K562 (cell line): ENCODE measurements around the gene ZNF513. TPM values are rescaled to one million over a fixed set of nuclear protein-coding genes. Genes with fewer than 3 reads are reported as not detected.
A peak's percentile ranks its signal among the peaks of the same experiment; 100 is the strongest.

Experiments used
- BRD4 ChIP-seq: fragments of 200-600 bp; sonication (generic); IDR thresholded peaks from 2 replicates; pipeline ENCODE4 v1.6.1; 2017; ENCODE audit warnings: inconsistent platforms
- CBX3 ChIP-seq, 2 experiments: IDR thresholded peaks; 1 replicate in 1 of 2; 2 replicates in 1 of 2; pipeline ENCODE4 v1.6.1; 2012; ENCODE audit warnings: inconsistent platforms in 2 of 2, low read length in 2 of 2, borderline replicate concordance in 1 of 2, control low read depth in 1 of 2
- FOXM1 ChIP-seq, 2 experiments: fragments of 450-650 bp in 1 of 2; sonication (generic) in 1 of 2; formaldehyde crosslinking in 1 of 2; IDR thresholded peaks; 2 replicates each; pipeline versions ENCODE4 v1.6.1 to v1.9.0; 2017 to 2022; ENCODE audit warnings: low read depth in 2 of 2, mild to moderate bottlenecking in 2 of 2, missing genetic modification reagents in 1 of 2, moderate library complexity in 1 of 2
- GABPA ChIP-seq: fragments of 200-800 bp; sonication (Bioruptor generic); conservative IDR thresholded peaks from 2 replicates; pipeline ENCODE4 v1.6.1; 2016; ENCODE audit warnings: low read depth, missing genetic modification characterization, missing compliant biosample characterization
- JUND ChIP-seq, 2 experiments: IDR thresholded peaks; 2 replicates in 1 of 2; 3 replicates in 1 of 2; pipeline ENCODE4 v1.6.1; 2011; ENCODE audit warnings: borderline replicate concordance in 2 of 2, low read depth in 2 of 2, low read length in 2 of 2, improper control_type of control experiment in 1 of 2, missing biosample characterization in 1 of 2, missing genetic modification characterization in 1 of 2, missing genetic modification reagents in 1 of 2
- MYC ChIP-seq, 2 experiments: fragments of 250-450 bp in 1 of 2; sonication (Bioruptor Pico) in 1 of 2; IDR thresholded peaks; 2 replicates each; pipeline versions ENCODE4 v1.5.1 to v1.6.1; 2012 to 2021; ENCODE audit warnings: low read depth in 2 of 2, borderline replicate concordance in 1 of 2, improper control_type of control experiment in 1 of 2, low read length in 1 of 2, mild to moderate bottlenecking in 1 of 2, moderate library complexity in 1 of 2
- NFE2 ChIP-seq: IDR thresholded peaks from 2 replicates; pipeline ENCODE4 v1.6.1; 2014; ENCODE audit warnings: antibody characterized with exemption, low read depth
- NFIC ChIP-seq: fragments of 450-650 bp; IDR thresholded peaks from 2 replicates; pipeline ENCODE4 v1.6.1; 2017; ENCODE audit warnings: mild to moderate bottlenecking, inconsistent platforms
- NFXL1 ChIP-seq: fragments of 450-650 bp; formaldehyde crosslinking; IDR thresholded peaks from 2 replicates; pipeline ENCODE4 v1.4.0; 2021; ENCODE audit warnings: mild to moderate bottlenecking
- PCBP1 ChIP-seq: fragments of 200-400 bp; formaldehyde crosslinking; IDR thresholded peaks from 2 replicates; pipeline ENCODE4 v1.6.1; 2018; ENCODE audit warnings: mild to moderate bottlenecking, low read depth, low read length; ENCODE audit not compliant: poor library complexity, severe bottlenecking
- SAP30 ChIP-seq: fragments of 200-600 bp; sonication (generic); IDR thresholded peaks from 2 replicates; pipeline ENCODE4 v1.6.1; 2012; ENCODE audit warnings: borderline replicate concordance, low read depth, mild to moderate bottlenecking, moderate library complexity, low read length, control low read depth, inconsistent platforms; ENCODE audit not compliant: insufficient read depth, poor library complexity, severe bottlenecking
- SOX6 ChIP-seq: fragments of 450-650 bp; IDR thresholded peaks from 2 replicates; pipeline ENCODE4 v1.6.1; 2014; ENCODE audit warnings: mild to moderate bottlenecking
- ZNF589 ChIP-seq: fragments of 200-800 bp; sonication (Bioruptor generic); IDR thresholded peaks from 2 replicates; pipeline ENCODE4 v1.6.1; 2016; ENCODE audit warnings: low read depth, missing genetic modification characterization, missing compliant biosample characterization
- polyA plus RNA-seq, 8 experiments: library from polyadenylated mRNA; depleted of rRNA in 4 of 8; stranded (reverse) in 5 of 8; unstranded in 3 of 8; fragments of >200 nt; fragmentation: Nextera tagmentation in 2 of 8; fragmentation: Illumina TruSeq in 1 of 8; extraction: Ambion mirVana in 2 of 8; extraction: Trizol in 1 of 8; gene quantifications; 2 replicates each; pipeline versions ENCODE4 v1.2.1 to v1.2.3, GENCODE V29; 2011 to 2014; ENCODE audit warnings: inconsistent platforms in 1 of 8, missing spikeins in 1 of 8
- total RNA-seq, 7 experiments: library from RNA; depleted of rRNA in 6 of 7; stranded (reverse); fragments of >200 nt in 6 of 7; fragmentation: Illumina TruSeq in 2 of 7; extraction: Trizol in 2 of 7; gene quantifications; 2 replicates each; pipeline versions ENCODE4 v1.2.1 to v1.2.3, GENCODE V29; 2011 to 2021; ENCODE audit warnings: low replicate concordance in 1 of 7
- TF ChIP-seq, protein P1 (sequence below): fragments of 250-450 bp; sonication (Bioruptor Pico); IDR thresholded peaks from 2 replicates; pipeline ENCODE4 v1.4.0; 2020; ENCODE audit warnings: mild to moderate bottlenecking
- TF ChIP-seq, protein P2 (sequence below): sonication (generic); formaldehyde crosslinking; IDR thresholded peaks from 2 replicates; pipeline ENCODE4 v1.8.1; 2023; ENCODE audit warnings: mild to moderate bottlenecking, missing genetic modification reagents
- TF ChIP-seq, protein P3 (sequence below), 2 experiments: fragments of 200-800 bp in 1 of 2; sonication (Bioruptor generic) in 1 of 2; sonication (generic) in 1 of 2; formaldehyde crosslinking in 1 of 2; IDR thresholded peaks in 1 of 2; conservative IDR thresholded peaks in 1 of 2; 2 replicates each; pipeline versions ENCODE4 v1.5.0 to v1.6.1; 2016 to 2020; ENCODE audit warnings: missing compliant biosample characterization in 1 of 2, missing genetic modification characterization in 1 of 2, missing genetic modification reagents in 1 of 2

Gene ZNF513
- total and polyA plus RNA-seq, 9 of the 15 experiments (the other 6 are each of a cell fraction or from before 2014, with no cell fraction given), result 0.04 to 13.6 (median 4.4) TPM

DNA sequence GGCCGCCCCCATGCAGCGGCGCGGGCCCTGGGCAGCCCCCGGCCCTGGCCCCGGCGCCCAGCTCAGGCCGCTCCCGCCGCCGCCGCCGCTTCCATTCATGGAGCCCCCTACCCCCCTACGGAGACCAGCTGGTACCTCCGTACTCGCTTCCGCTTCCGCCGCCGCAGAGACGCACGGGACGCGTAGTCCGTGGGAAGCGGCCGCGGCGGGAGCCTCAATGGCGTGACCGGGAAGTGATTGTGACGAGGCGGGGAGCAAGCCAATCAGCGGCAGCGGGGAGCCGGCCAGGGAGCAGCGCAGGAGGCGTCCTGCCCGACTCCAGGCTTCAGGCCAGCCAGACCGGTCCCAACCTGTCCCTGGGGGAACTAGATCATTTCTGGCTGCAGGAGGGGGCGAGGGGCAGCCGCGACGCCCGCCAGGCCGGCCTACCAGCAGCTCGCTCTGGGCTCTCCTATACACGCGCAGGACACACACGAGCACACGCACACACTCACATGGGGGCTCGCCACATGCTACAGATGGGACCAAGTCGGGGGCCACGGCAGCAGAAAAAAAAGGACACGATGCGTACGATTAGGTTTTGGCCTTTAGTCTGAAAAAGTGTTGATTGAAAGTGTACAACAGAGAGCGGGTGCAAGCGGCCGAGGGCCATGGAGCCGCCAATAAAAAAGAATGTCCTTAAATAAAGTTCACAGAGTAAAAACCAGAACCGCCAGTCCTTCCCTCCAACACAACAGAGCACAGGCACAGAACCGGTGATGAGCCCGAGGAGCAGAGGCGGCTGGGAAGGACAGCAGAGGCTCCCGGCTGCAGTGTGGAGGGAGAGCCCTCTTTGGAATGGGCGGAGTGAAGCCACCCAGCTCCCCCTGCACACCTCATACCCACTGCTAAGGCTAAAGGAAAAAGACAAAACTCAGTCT lies at the start of gene ZNF513 (continued):
- peak; percentile 70; the same call in 1 of the 2 replicates for TF ChIP-seq BRD4
- TF ChIP-seq, protein P1, sequence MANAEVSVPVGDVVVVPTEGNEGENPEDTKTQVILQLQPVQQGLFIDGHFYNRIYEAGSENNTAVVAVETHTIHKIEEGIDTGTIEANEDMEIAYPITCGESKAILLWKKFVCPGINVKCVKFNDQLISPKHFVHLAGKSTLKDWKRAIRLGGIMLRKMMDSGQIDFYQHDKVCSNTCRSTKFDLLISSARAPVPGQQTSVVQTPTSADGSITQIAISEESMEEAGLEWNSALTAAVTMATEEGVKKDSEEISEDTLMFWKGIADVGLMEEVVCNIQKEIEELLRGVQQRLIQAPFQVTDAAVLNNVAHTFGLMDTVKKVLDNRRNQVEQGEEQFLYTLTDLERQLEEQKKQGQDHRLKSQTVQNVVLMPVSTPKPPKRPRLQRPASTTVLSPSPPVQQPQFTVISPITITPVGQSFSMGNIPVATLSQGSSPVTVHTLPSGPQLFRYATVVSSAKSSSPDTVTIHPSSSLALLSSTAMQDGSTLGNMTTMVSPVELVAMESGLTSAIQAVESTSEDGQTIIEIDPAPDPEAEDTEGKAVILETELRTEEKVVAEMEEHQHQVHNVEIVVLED (CRISPR knock-in tag), result peak; percentile 54; the same call in 1 of the 2 replicates
- TF ChIP-seq MYC (IDR thresholded peaks at IDR 0.05; ENCODE audit: low read depth, low read length), result peak; percentile 61
- TF ChIP-seq MYC (CRISPR knock-in tag; IDR thresholded peaks at IDR 0.05; ENCODE audit: borderline replicate concordance, low read depth), result peak; percentile 75; the same call in 1 of the 2 replicates
- TF ChIP-seq PCBP1, result peak; percentile 68
- TF ChIP-seq SOX6, result no peak
- TF ChIP-seq NFIC, result peak; percentile 70
- TF ChIP-seq, protein P2, sequence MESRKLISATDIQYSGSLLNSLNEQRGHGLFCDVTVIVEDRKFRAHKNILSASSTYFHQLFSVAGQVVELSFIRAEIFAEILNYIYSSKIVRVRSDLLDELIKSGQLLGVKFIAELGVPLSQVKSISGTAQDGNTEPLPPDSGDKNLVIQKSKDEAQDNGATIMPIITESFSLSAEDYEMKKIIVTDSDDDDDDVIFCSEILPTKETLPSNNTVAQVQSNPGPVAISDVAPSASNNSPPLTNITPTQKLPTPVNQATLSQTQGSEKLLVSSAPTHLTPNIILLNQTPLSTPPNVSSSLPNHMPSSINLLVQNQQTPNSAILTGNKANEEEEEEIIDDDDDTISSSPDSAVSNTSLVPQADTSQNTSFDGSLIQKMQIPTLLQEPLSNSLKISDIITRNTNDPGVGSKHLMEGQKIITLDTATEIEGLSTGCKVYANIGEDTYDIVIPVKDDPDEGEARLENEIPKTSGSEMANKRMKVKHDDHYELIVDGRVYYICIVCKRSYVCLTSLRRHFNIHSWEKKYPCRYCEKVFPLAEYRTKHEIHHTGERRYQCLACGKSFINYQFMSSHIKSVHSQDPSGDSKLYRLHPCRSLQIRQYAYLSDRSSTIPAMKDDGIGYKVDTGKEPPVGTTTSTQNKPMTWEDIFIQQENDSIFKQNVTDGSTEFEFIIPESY (CRISPR knock-in tag), result peak; percentile 97
- no peak for TF ChIP-seq NFXL1 (CRISPR knock-in tag)
- TF ChIP-seq FOXM1 (IDR thresholded peaks at IDR 0.05; ENCODE audit: low read depth), result no peak
- TF ChIP-seq FOXM1 (CRISPR knock-in tag; IDR thresholded peaks at IDR 0.05; ENCODE audit: low read depth), result 0 out of 2 replicates have a peak, but pooled peaks have one; percentile 79
- TF ChIP-seq, protein P3, sequence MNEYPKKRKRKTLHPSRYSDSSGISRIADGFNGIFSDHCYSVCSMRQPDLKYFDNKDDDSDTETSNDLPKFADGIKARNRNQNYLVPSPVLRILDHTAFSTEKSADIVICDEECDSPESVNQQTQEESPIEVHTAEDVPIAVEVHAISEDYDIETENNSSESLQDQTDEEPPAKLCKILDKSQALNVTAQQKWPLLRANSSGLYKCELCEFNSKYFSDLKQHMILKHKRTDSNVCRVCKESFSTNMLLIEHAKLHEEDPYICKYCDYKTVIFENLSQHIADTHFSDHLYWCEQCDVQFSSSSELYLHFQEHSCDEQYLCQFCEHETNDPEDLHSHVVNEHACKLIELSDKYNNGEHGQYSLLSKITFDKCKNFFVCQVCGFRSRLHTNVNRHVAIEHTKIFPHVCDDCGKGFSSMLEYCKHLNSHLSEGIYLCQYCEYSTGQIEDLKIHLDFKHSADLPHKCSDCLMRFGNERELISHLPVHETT (CRISPR knock-in tag; conservative IDR thresholded peaks at IDR 0.05 in 1 of 2, IDR thresholded peaks at IDR 0.05 in 1 of 2), result peak in 1 of 2 experiments; percentile 89; a peak in 2 of 4 replicates
- peak; percentile 99 for TF ChIP-seq GABPA (tag)
- TF ChIP-seq SAP30, result peak; percentile 16
- peak; percentile 66; the same call in 1 of the 2 replicates for TF ChIP-seq ZNF589 (CRISPR knock-in tag)
- peak; percentile 88 for TF ChIP-seq JUND (IDR thresholded peaks at IDR 0.05; ENCODE audit: borderline replicate concordance, low read depth, low read length)
- peak; percentile 5; the same call in 1 of the 3 replicates for TF ChIP-seq JUND (tag; IDR thresholded peaks at IDR 0.05; ENCODE audit: borderline replicate concordance, low read depth, low read length)
- 0 out of 2 replicates have a peak, but pooled peaks have one; percentile 11 for TF ChIP-seq NFE2
- 0 out of 3 replicates have a peak, but pooled peaks of 1 of the 2 experiments have one; percentile 55 for TF ChIP-seq CBX3 (IDR thresholded peaks at IDR 0.05; ENCODE audit: borderline replicate concordance in 1 of 2, low read length in 2 of 2)
